Stomach (tissue), 9 donors: ENCODE measurements around the gene FANCE. TPM values are rescaled to one million over a fixed set of nuclear protein-coding genes. Genes with fewer than 3 reads are reported as not detected.

Experiments used
- DNase-seq, 2 donors: peaks; one replicate each; pipeline versions ENCODE4 v3.0.0 to v3.0.0-alpha.2; 2013 to 2019
- H3K27ac ChIP-seq, 5 donors: fragments of 200-600 bp in 4 of 5; sonication (generic) in 4 of 5; one replicate each; pipeline ENCODE4 v1.5.1; 2013 to 2019; ENCODE audit warnings: mild to moderate bottlenecking in 1 of 5, moderate library complexity in 1 of 5
- H3K27me3 ChIP-seq, 3 donors: fragments of 200-600 bp; sonication (generic); one replicate each; pipeline ENCODE4 v1.5.1; 2017 to 2019; ENCODE audit warnings: mixed run types in 1 of 3
- H3K36me3 ChIP-seq, 4 donors: fragments of 200-600 bp; sonication (generic); 1 replicate in 3 of 4; 2 replicates in 1 of 4; pipeline ENCODE4 v1.5.1; 2016 to 2019
- H3K4me1 ChIP-seq, 4 donors: fragments of 200-600 bp; sonication (generic); one replicate each; pipeline ENCODE4 v1.5.1; 2016 to 2019
- H3K4me3 ChIP-seq, 4 donors: fragments of 200-600 bp; sonication (generic) in 3 of 4; one replicate each; pipeline ENCODE4 v1.5.1; 2016 to 2019; ENCODE audit warnings: mild to moderate bottlenecking in 1 of 4
- H3K9me3 ChIP-seq, 4 donors: fragments of 200-600 bp; sonication (generic); one replicate each; pipeline ENCODE4 v1.5.1; 2016 to 2019
- CTCF ChIP-seq, 7 experiments: fragments of 450-650 bp in 4 of 7; fragments of 200-600 bp in 3 of 7; sonication (generic) in 3 of 7; IDR thresholded peaks; one replicate each; pipeline ENCODE4 v1.5.1; 2016 to 2019; ENCODE audit warnings: antibody characterized with exemption in 7 of 7, control low read depth in 2 of 7, mild to moderate bottlenecking in 1 of 7
- EP300 ChIP-seq: sonication (generic); formaldehyde crosslinking; IDR thresholded peaks from one replicate; pipeline ENCODE4 v1.6.1; 2017; ENCODE audit warnings: antibody characterized with exemption
- POLR2A ChIP-seq, 4 donors: fragments of 450-650 bp; IDR thresholded peaks; one replicate each; pipeline ENCODE4 v1.6.1; 2016; ENCODE audit warnings: antibody characterized with exemption in 4 of 4, control low read depth in 2 of 4, mild to moderate bottlenecking in 1 of 4, moderate library complexity in 1 of 4
- POLR2AphosphoS5 ChIP-seq, 3 donors: sonication (generic); formaldehyde crosslinking; IDR thresholded peaks; one replicate each; pipeline ENCODE4 v1.6.1; 2016; ENCODE audit warnings: antibody characterized with exemption in 3 of 3
- WGBS, 5 donors: extraction: QIAGEN DNeasy Blood & Tissue Kit in 3 of 5; methylation state at CpG; one replicate each; pipeline versions ENCODE4 v1.1.5 to v1.1.7; 2013 to 2018; 5-methylcytosine and 5-hydroxymethylcytosine counted together
- intact Hi-C: fragments of 100-400 bp; cut with DNase I; formaldehyde crosslinking; loops from one replicate; pipeline ENCODE4 v1.15.1; 2023; ENCODE audit warnings: low total_unique reads
- polyA plus RNA-seq, 3 donors: library from polyadenylated mRNA; stranded (reverse); fragments of 200-250 nt; gene quantifications; one replicate each; pipeline ENCODE4 v1.2.3, GENCODE V29; 2013
- total RNA-seq, 5 donors: library from RNA; depleted of rRNA; stranded (reverse); fragments of >200 nt; gene quantifications; one replicate each; pipeline versions ENCODE4 v1.1.0 to v1.2.3, GENCODE V29; 2014 to 2016
- donor health status: healthy with polysubstance abuse.
- donor health status: Bipolar disorder and iron deficiency.
- donor health status: healthy.

Gene FANCE
- total and polyA plus RNA-seq, 8 donors, result 1.3 to 8.3 (median 3.3) TPM

- Histone ChIP-seq H3K27ac (no peak overlapping the region), H3K4me3 (no peak overlapping the region), H3K9me3 (no peaks in the 10 kb centered on the region), H3K4me1 (peaks cover 13 to 24% (median 18%) of the 10 kb centered on the region in 4 donors), H3K36me3 (no peaks in the 10 kb centered on the region), H3K27me3 (peaks cover 0 to 62% (median 19%) of the 10 kb centered on the region in 3 donors)
- TF ChIP-seq EP300 (no peak), POLR2AphosphoS5 (IDR thresholded peaks at IDR 0.05) (no peak), CTCF (IDR thresholded peaks at IDR 0.05) (no peak), POLR2A (IDR thresholded peaks at IDR 0.05) (no peak)
- no peak for DNase-seq
- intact Hi-C loops, result no loop called here
- WGBS, 5 donors, result 74 to 79% (median 79%) methylated on average over 6 of the region's 6 CpGs
Observed at GRCh38 chr6:35500782-35501181, 48.6 kb downstream of the FANCE start.

- Histone ChIP-seq H3K4me1 (peaks cover 13 to 16% (median 14%) of the 10 kb centered on the region in 4 donors), H3K9me3 (no peaks in the 10 kb centered on the region), H3K27ac (no peak overlapping the region), H3K27me3 (peaks cover 0 to 62% (median 19%) of the 10 kb centered on the region in 3 donors), H3K36me3 (no peaks in the 10 kb centered on the region), H3K4me3 (no peak overlapping the region)
- intact Hi-C loops, result no loop called here
- TF ChIP-seq POLR2AphosphoS5 (IDR thresholded peaks at IDR 0.05) (no peak), CTCF (IDR thresholded peaks at IDR 0.05) (no peak)
- DNase-seq, result no peak
- WGBS, 5 donors, result 81 to 100% (median 93%) methylated on average over 2 of the region's 2 CpGs
Observed at GRCh38 chr6:35501784-35502183, 49.6 kb downstream of the FANCE start.

DNA sequence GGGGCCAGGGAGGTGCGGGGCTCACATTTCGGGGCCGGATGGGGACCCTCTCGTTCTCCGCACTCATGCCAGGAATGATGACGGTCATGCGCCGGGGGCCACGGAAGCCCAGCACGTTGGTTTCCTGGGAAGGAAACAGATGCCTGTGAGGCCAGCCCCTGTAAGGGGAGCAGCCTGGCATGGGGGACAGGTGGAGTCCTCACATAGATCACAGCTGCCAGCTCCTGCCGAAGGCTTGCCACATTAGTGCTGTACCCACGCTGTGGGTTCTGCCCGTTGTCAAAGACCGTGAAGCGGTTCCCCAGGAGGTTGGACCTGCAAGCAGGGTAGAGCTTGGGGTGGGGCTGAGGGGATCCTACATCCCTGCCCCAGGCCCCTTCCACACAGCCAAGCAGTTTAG, 51.4 kb downstream of the FANCE start:
- Histone ChIP-seq H3K4me1 (peaks cover under 1 to 5% (median 2%) of the 10 kb centered on the region in 4 donors), H3K27ac (no peak overlapping the region), H3K27me3 (peaks cover 0 to 54% (median 9%) of the 10 kb centered on the region in 3 donors), H3K4me3 (no peak overlapping the region), H3K36me3 (no peaks in the 10 kb centered on the region), H3K9me3 (no peaks in the 10 kb centered on the region)
- intact Hi-C loops, result no loop called here
- no peak for TF ChIP-seq EP300
- no peak for TF ChIP-seq POLR2AphosphoS5 (IDR thresholded peaks at IDR 0.05)
- TF ChIP-seq POLR2A (IDR thresholded peaks at IDR 0.05), result no peak
- TF ChIP-seq CTCF (IDR thresholded peaks at IDR 0.05), result no peak
- WGBS, 5 donors, result 32 to 56% (median 55%) methylated on average over 5 to 15 of the region's 15 CpGs
- no peak for DNase-seq

DNA sequence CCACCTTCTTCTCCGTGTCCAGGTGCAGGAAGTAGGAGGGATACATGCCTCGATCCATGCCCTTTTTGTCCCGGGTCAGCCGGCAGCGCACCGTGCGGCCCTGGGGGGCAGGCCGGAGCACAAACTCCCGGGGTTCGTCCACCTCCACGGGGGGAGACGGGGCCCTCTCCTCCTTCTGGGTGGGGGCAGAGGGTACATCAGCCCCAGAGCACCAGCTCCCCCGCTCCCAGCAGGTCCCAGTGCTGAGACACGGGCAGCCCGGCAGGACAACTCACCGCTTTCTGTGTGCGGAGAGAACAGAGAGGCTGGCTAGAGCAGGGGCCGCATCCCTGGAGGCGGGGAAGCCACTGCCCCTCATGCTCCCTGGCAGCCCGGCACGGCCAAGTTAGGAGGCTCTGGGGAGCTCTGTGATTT, 53.9 kb downstream of the FANCE start:
- Histone ChIP-seq H3K27me3 (peaks cover 0 to 74% (median 12%) of the 10 kb centered on the region in 3 donors), H3K4me3 (no peak overlapping the region), H3K27ac (no peak overlapping the region), H3K4me1 (peaks cover 0 to 1% (median 0%) of the 10 kb centered on the region in 4 donors), H3K36me3 (no peaks in the 10 kb centered on the region), H3K9me3 (no peaks in the 10 kb centered on the region)
- no peak for DNase-seq
- 22 to 49% (median 31%) methylated on average over 7 to 21 of the region's 21 CpGs for whole genome bisulfite sequencing, 5 donors
- TF ChIP-seq POLR2AphosphoS5 (IDR thresholded peaks at IDR 0.05) (no peak), POLR2A (IDR thresholded peaks at IDR 0.05) (no peak), EP300 (no peak)
- intact Hi-C loops, result no loop called here

- H3K27ac ChIP-seq, result no peak overlapping the region
- H3K9me3 ChIP-seq, result no peaks in the 10 kb centered on the region
- peaks cover 0 to 6% (median 3%) of the 10 kb centered on the region in 4 donors for H3K4me1 ChIP-seq
- DNase-seq, result no peak
- WGBS, 5 donors, result 89 to 92% (median 91%) methylated on average over 3 of the region's 3 CpGs
- no peak overlapping the region for H3K4me3 ChIP-seq
- TF ChIP-seq POLR2A (IDR thresholded peaks at IDR 0.05) (no peak), CTCF (IDR thresholded peaks at IDR 0.05) (no peak), POLR2AphosphoS5 (IDR thresholded peaks at IDR 0.05) (no peak), EP300 (no peak)
- intact Hi-C loops, result no loop called here
- H3K27me3 ChIP-seq, result peaks cover 0 to 79% (median 17%) of the 10 kb centered on the region in 3 donors
- no peaks in the 10 kb centered on the region for H3K36me3 ChIP-seq
Observed at GRCh38 chr6:35506536-35506935, 54.4 kb downstream of the FANCE start.
